Dendritic cell treated with granulocyte-macrophage colony-stimulating factor and Interleukin-4, amounts not matched to agents 40 ng/mL and 50 ng/mL, for 4 days (primary cell): Measurements from ENCODE around the gene RPS3.

ENCODE experiments used
- H3K27ac Mint-ChIP-seq: one replicate; pipeline ENCODE4 v1.8.0; 2022; ENCODE audit warnings: mild to moderate bottlenecking, mixed read lengths
- H3K27me3 Mint-ChIP-seq: one replicate; pipeline ENCODE4 v1.8.0; 2022; ENCODE audit warnings: mild to moderate bottlenecking, mixed read lengths
- H3K36me3 Mint-ChIP-seq: one replicate; pipeline ENCODE4 v1.8.0; 2022; ENCODE audit warnings: low read depth, mixed read lengths
- H3K4me1 Mint-ChIP-seq: one replicate; pipeline ENCODE4 v1.8.0; 2022; ENCODE audit warnings: low read depth, mixed read lengths
- H3K4me3 Mint-ChIP-seq: one replicate; pipeline ENCODE4 v1.8.0; 2022; ENCODE audit warnings: mild to moderate bottlenecking, moderate library complexity, mixed read lengths
- H3K9me3 Mint-ChIP-seq: one replicate; pipeline ENCODE4 v1.8.0; 2022; ENCODE audit warnings: mixed read lengths
- intact Hi-C: fragments of 100-400 bp; cut with micrococcal nuclease; formaldehyde crosslinking; loops from one replicate; pipeline ENCODE4 v1.15.0; 2022

The RPS3 gene

DNA sequence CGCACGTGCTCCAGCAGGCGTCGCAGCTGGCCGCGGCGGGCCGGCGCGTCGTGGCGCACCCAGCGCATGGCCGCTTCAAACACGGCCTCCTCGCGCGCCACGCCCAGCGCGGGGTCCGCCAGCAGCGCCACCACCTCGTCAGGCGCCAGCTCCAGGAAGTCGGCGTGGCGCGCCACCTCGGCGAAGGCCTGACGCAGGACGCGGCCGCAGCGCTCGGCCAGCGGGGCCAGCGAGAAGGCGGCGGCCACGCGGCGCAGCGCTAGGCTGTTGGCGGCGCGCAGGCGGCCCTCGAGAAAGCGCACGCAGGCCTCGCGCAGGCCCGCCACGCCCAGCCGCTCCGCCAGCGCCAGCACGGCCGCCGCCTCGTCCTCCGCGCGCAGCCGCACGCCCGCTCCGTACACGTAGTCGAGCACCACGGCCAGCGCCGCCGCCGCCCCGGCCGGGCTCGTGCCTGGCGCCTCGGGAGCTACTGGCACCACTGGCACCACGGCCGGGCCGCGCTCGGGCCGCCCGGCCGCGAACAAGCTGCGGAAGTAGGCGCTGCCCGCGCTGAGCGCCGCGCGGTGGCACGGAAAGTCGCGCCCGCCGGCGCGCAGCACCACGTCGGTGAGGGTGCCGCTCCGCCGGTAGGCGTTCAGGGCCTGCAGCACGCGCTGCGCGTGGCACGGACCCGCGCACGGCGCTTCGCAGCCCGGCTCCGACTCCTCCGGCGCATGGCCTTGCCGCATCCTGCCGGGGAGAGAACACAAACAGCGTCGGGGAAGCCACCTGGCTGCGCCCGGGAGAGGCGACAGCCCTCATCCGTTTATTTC, 30.8 kb downstream of the RPS3 start:
- Mint-ChIP-seq H3K27ac (peak overlapping the region; percentile 76), H3K4me3 (peak overlapping the region; percentile 76), H3K4me1 (peaks cover 37% of the 10 kb centered on the region), H3K9me3 (peaks cover 12% of the 10 kb centered on the region), H3K36me3 (peaks cover 22% of the 10 kb centered on the region), H3K27me3 (peaks cover 64% of the 10 kb centered on the region)
- intact Hi-C loops: loop anchor here (2.0 kb wide), 1 partner anchor 31 kb away; the partner anchor contains the start of gene RPS3

DNA sequence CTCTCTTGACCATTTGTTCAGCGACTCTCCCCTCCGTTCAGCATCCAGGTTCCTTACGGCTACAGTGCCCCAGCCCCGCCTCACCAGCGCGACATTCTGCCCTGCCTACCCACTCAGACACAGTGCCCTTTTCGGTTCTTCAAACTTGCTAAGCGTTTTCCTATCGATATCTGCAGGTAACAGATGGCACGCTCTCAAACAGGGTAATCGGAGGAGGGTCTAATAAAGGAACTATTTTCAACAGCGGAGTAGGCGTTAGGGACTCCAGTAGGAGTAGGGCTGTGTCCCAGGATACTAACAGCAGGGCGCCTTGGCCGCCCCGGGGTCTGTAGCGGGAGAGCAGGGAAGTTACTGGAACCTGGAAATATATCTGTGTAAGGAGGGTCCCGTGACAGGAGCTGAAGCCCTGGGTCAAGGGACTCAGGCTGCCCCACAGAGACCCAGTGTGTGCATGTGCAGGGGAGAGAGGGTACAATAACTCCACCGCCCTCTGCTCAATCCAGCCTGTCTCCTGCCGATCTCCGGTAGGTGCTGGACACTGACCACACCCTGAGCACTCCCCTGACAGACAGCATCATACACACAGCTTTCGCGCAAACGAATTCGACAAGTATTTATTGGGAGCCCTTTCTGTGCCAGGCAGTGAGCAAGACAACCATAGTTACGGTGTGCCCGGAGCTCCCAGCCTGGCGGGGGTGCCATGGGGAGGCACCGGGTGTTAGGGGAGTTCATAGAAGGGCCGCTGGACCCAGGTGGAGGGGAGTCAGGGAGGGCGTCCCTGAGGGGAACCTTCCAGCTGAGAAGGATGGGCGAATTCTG, 31.6 kb downstream of the RPS3 start:
- Mint-ChIP-seq H3K27ac (peak overlapping the region; percentile 76), H3K9me3 (peaks cover 12% of the 10 kb centered on the region), H3K4me3 (peak overlapping the region; percentile 76), H3K36me3 (peaks cover 26% of the 10 kb centered on the region), H3K27me3 (peaks cover 64% of the 10 kb centered on the region), H3K4me1 (peaks cover 37% of the 10 kb centered on the region)
- intact Hi-C loops: loop anchor here (2.0 kb wide), 1 partner anchor 32 kb away; the partner anchor contains the start of gene RPS3

DNA sequence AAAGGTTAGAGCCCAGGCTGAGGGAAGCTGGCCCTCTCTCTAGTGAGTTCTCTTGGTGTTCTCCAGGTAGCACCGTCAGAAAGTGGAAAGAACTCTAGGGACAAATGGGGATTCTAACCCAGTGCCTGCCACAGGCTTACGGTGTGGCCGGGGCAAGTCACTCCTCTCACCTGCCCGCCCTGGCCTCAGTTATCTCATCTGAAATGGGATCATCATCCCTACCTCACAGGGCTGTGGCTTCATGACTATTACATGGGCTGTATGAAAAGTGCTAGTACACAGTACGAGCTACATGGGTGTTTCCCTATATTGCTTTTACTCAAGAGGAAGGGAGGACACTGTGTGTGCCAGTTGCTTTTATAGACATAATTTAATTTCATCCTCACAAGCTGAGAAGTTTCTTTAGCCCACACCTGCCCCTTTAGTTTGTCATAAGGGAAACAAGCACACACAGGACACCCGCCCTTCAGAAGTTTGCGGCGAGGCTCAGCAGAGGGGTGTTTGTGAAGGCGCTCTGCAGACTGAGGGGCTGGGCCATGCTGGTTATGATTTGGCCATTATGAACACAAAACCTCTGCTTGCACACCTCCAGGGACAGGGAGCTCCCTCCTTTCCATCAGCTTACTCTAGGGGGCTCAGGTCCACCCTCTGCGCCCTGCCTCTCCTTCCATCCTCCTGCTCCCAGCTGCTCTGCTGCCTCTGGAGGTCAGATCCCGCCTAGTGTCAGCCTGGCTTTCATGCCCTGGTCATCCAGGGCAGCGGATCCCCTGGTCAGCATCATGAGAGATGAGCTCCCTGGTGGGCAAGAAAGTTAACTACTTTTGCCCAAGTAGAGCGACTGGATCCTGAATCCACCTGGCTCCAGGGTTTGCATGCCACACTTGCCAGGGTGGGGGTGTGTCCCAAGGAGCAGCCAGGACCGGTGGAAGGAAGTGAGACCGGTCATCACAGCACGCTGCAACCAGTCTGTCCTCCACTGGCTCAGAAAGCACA, 32.5 kb downstream of the RPS3 start:
- peaks cover 60% of the 10 kb centered on the region for H3K27me3 Mint-ChIP-seq
- H3K36me3 Mint-ChIP-seq: peaks cover 26% of the 10 kb centered on the region
- peaks cover 37% of the 10 kb centered on the region for H3K4me1 Mint-ChIP-seq
- no peak overlapping the region for H3K4me3 Mint-ChIP-seq
- H3K27ac Mint-ChIP-seq: no peak overlapping the region
- peaks cover 12% of the 10 kb centered on the region for H3K9me3 Mint-ChIP-seq
- intact Hi-C loops: loop anchor here (2.0 kb wide), 1 partner anchor 33 kb away; the partner anchor contains the start of gene RPS3

DNA sequence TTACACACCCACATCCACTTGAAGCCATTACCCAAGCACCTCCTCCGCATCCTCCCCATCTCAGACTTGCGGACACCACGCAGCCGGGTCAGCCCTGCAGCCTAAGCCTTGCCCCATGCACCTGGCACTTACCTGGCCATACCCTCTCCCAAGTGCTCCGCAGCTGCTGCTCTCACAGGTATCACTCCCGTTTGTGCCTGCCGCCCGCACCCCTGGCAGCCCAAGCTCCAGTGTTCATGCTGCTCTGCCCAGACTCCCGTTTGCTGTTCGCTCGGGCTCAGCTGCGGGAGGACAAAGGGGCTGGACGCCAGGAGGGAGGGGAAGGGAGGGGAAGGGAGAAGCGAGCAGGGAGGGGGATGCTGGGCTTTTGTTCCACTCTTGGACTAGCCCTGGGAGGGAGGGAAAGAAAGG, 33.6 kb downstream of the RPS3 start, which contains the start of gene KLHL35:
TSS of gene KLHL35 (minus strand) at position 293 of the 411 bp plus-strand sequence. CDS start 2,574 bp downstream, outside the sequence.
- Mint-ChIP-seq H3K27ac (no peak within 1 kb of the TSS), H3K36me3 (peaks cover 26% of the 10 kb centered on the region), H3K27me3 (peaks cover 52% of the 10 kb centered on the region), H3K4me3 (no peak within 1 kb of the TSS), H3K4me1 (peaks cover 31% of the 10 kb centered on the region), H3K9me3 (peaks cover 12% of the 10 kb centered on the region)
- intact Hi-C loops: no loop called here

DNA sequence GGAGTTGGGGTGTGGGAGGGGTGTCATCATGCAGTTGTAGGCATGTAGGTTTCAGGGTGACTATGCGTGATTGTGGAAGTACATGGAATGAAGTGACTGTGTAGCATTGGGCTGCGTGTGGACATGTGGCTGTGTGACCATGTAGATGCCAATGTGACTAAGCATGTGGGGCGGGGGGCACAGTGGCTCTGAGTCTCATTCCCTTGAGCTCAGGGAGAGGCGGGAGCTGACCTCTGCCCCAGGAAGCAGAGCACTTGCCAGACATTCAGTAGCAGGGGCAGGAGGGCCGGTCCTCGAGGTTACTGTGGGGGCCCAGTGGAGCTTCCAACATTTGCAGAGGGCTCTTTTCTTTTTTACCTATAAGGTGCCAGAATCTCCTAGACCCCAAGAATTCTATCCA, 34.1 kb downstream of the RPS3 start:
- H3K9me3 Mint-ChIP-seq: peaks cover 12% of the 10 kb centered on the region
- intact Hi-C loops: no loop called here
- H3K4me1 Mint-ChIP-seq: peaks cover 31% of the 10 kb centered on the region
- no peak overlapping the region for H3K27ac Mint-ChIP-seq
- H3K36me3 Mint-ChIP-seq: peaks cover 26% of the 10 kb centered on the region
- H3K4me3 Mint-ChIP-seq: no peak overlapping the region
- H3K27me3 Mint-ChIP-seq: peaks cover 47% of the 10 kb centered on the region

DNA sequence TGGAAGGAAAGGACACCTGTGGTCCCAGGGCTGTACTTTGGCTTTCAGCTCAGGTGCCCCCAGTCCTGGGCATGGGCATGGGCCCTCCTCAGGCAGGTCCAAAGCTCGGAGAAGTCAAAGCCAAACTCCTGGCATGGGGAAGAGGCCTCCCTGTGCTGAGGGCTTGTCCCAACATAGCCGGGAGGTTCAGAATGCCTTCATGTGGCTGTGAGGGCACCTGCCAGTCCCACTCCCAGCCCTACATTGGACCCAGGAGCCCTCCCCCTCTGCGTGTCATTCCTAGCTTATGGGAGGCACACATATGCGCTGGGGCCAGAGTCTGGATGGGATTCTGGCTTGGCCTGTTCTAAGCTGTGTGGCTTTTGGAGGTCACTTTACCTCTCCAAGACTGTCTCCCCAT, 34.7 kb downstream of the RPS3 start:
- peaks cover 41% of the 10 kb centered on the region for H3K27me3 Mint-ChIP-seq
- intact Hi-C loops: no loop called here

DNA sequence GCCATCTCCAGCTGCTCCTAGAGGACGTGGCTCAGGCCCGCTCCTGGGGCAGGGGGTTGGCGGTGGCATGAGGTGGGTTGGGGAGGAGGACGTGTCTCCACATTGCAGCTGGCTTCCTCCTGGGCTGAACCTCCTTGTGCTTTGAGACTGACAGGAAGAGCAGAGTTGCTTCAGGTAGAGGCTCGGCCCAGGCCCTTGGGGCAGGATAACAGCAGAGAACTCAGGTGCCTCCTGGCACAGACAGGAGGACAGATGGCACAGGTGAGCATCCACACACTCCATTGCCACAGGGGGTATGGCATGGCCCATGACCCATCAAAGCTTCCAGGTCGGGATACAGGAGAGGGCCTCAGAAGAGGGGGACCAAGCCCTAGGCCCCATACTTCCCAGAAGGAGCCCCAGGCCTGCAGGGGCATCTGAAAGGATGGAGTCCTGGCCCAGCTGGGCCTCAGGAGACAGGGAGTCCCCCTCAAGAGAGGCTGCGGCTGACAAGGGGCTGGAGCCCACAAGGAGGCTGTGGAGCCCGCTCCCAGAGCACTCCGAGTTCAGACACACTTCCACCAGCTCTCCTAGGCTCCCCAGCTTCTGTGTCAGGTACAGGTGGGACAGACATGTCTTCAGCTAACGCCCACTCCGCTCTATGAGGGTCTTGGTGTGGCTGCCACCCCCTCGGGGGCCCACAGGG, 35.7 kb downstream of the RPS3 start:
- Mint-ChIP-seq H3K4me1 (peaks cover 22% of the 10 kb centered on the region), H3K27me3 (peaks cover 36% of the 10 kb centered on the region), H3K4me3 (no peak overlapping the region), H3K9me3 (no peaks in the 10 kb centered on the region), H3K27ac (no peak overlapping the region), H3K36me3 (peaks cover 21% of the 10 kb centered on the region)
- intact Hi-C loops: no loop called here

More for the DNA sequence above, 34.7 kb downstream of the RPS3 start:
- H3K9me3 Mint-ChIP-seq: peaks cover 7% of the 10 kb centered on the region
- H3K27ac Mint-ChIP-seq: no peak overlapping the region
- peaks cover 22% of the 10 kb centered on the region for H3K36me3 Mint-ChIP-seq
- H3K4me3 Mint-ChIP-seq: no peak overlapping the region
- H3K4me1 Mint-ChIP-seq: peaks cover 27% of the 10 kb centered on the region

DNA sequence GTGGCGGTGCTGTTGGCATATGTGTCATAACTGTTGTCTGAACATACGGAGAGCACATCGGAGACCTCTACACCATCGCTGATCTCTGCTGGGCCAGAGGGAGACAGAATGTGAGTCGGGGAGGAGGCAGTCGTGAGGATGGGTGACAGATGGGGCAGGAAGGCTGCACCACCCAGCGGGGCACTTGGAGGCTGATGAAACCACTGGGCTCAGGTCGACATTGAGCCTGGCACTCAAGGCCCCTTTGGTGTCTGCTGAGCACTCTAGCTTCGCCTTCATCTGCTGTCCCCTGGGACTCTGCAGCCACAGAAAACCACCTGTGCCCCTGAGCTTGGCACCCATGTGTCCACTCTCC, 36.2 kb downstream of the RPS3 start:
- Mint-ChIP-seq H3K27ac (no peak overlapping the region), H3K36me3 (peaks cover 20% of the 10 kb centered on the region), H3K4me3 (no peak overlapping the region), H3K27me3 (peaks cover 34% of the 10 kb centered on the region), H3K4me1 (peaks cover 19% of the 10 kb centered on the region), H3K9me3 (no peaks in the 10 kb centered on the region)
- intact Hi-C loops: no loop called here

DNA sequence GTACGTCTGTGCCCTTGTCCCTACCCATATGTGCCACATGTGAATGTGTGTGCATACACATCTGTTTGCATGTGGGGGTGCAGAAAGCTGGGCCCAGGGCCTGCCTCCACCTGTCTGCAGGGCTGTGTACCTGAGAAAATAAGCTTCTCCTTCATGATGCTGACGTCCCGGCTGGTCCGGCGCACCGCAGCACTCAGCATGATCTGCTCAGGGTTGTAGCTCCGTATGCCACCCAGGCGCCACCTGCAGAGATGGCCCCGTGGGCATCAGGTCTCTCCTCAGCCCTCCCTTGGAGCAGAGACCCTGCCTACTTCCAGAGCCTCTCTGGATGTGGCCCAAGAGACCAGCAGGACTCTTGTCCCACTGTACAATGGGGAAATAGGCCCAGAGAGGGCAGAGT, 37.5 kb downstream of the RPS3 start:
- Mint-ChIP-seq H3K4me1 (peaks cover 11% of the 10 kb centered on the region), H3K36me3 (peaks cover 16% of the 10 kb centered on the region), H3K9me3 (no peaks in the 10 kb centered on the region), H3K27ac (no peak overlapping the region), H3K27me3 (peaks cover 21% of the 10 kb centered on the region), H3K4me3 (no peak overlapping the region)
- intact Hi-C loops: no loop called here

DNA sequence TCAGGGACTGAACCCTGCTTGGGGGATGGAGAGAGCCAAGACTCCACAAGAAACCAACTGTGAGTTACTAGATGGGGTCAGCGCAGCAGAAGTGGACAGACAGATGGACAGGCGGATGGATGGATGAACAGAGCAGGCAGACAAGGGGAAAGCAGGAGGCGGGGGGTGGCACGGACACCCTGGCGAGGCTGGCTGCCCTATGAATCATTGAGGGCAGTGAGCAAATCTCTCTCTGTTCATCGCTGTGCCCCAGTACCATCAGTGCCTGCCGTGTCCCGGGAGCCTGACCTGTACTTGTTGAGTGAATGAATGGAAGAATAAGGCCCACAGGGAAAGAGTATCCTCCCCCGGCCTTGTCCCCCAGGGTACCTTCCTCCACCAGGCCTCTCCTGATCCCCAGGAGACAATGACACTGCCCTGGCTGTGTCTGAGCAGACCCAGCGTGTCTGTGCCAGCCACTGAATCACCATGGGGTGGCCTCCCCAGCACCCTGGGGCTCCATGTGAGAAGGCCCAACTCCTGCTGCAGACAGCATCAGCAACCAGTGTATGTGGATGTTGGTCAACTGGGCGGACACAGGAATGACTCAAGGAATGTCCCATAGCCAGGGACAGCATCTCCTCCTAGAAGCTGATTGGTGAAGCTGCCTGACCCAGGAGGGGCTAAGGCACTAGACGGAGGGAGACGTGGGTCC, 38.8 kb downstream of the RPS3 start:
- Mint-ChIP-seq H3K9me3 (no peaks in the 10 kb centered on the region), H3K27ac (no peak overlapping the region), H3K36me3 (peaks cover 16% of the 10 kb centered on the region), H3K4me1 (no peaks in the 10 kb centered on the region), H3K27me3 (peaks cover 8% of the 10 kb centered on the region), H3K4me3 (no peak overlapping the region)
- intact Hi-C loops: no loop called here

DNA sequence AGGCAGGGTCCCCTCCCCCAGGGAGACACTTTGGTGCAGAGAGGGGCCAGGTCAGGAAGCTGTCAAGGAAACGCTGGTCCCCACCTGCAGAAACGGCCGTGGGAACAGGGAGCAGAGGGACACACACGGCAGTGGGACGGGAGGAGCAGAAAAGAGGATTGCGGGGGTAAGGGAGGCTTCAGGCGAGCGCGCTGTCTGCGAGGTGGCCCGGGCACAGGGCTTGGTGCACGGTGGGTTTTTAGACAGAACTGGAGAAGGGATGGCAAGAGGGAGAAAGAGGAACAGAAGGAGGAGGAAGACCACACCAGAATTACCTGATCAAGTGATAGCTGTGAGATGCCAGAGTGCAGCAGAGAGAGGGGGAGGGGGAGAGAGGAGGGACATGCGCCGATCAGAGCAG, 39.7 kb downstream of the RPS3 start:
- intact Hi-C loops: no loop called here
- no peaks in the 10 kb centered on the region for H3K9me3 Mint-ChIP-seq

DNA sequence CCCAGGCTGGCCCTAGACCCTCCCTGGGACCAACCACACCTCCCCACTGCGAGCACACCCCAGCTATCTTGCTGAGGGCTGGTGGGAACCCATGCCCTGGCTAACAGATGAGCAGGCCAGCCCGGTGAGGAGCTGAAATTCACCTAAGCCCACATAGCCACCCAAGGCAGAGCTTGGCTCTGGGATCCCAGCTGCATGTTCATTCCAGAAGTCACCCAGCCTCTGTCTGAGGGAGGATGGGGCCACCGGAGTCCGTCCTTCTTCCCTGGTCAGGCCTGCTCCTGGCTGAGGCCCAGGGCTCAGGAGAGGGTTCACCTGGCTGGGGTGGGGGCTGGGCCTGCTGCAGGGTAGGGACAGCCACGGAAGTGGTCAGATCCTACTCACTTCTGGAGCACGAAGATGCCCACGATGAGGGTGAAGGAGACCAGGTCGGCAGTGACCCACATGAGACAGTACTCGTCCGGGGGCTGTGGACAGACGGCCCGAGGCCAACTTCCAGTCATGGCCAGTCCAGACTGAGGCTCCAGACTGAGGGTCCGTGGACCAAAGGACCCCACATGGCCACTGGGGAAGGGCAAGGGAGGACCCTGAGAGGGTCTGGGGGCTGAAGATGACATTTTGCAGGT, 40.3 kb downstream of the RPS3 start:
- no peak overlapping the region for H3K27ac Mint-ChIP-seq
- intact Hi-C loops: no loop called here
- H3K4me3 Mint-ChIP-seq: no peak overlapping the region
- peaks cover 15% of the 10 kb centered on the region for H3K36me3 Mint-ChIP-seq
- no peaks in the 10 kb centered on the region for H3K4me1 Mint-ChIP-seq
- H3K9me3 Mint-ChIP-seq: no peaks in the 10 kb centered on the region
- no peaks in the 10 kb centered on the region for H3K27me3 Mint-ChIP-seq

More for the DNA sequence above, 39.7 kb downstream of the RPS3 start:
- no peak overlapping the region for H3K4me3 Mint-ChIP-seq
- H3K36me3 Mint-ChIP-seq: peaks cover 16% of the 10 kb centered on the region
- no peak overlapping the region for H3K27ac Mint-ChIP-seq
- no peaks in the 10 kb centered on the region for H3K27me3 Mint-ChIP-seq
- H3K4me1 Mint-ChIP-seq: no peaks in the 10 kb centered on the region
